Natural killer cell (primary cell): ENCODE results near the gene NRK. TPM values are rescaled to one million over a fixed set of nuclear protein-coding genes. Genes with fewer than 3 reads are reported as not detected.

Experiments used
- ATAC-seq, 3 donors: fragments of 150-1000 bp in 2 of 3; fragments of 200-7000 bp in 1 of 3; cut with Tn5 transposase; 1 replicate in 1 of 3; 2 replicates in 2 of 3; pipeline ENCODE4 v1.10.0; 2021; ENCODE audit warnings: mild to moderate bottlenecking in 2 of 3, moderate library complexity in 2 of 3
- DNase-seq, 2 donors: peaks; one replicate each; pipeline versions ENCODE4 v3.0.0 to v3.0.0-alpha.2; 2013 to 2021; ENCODE audit warnings: mixed read lengths in 1 of 2
- H3K27ac ChIP-seq: one replicate; pipeline ENCODE4 v1.5.1; 2013; ENCODE audit warnings: mild to moderate bottlenecking, low read length
- H3K27me3 ChIP-seq: one replicate; pipeline ENCODE4 v1.6.1; 2013; ENCODE audit warnings: low read length; ENCODE audit not compliant: control insufficient read depth, insufficient read depth
- H3K36me3 ChIP-seq: one replicate; pipeline ENCODE4 v1.6.1; 2013; ENCODE audit warnings: low read length; ENCODE audit not compliant: control insufficient read depth, insufficient read depth
- H3K4me1 ChIP-seq: one replicate; pipeline ENCODE4 v1.6.1; 2013; ENCODE audit warnings: low read length; ENCODE audit not compliant: control insufficient read depth, insufficient read depth
- H3K4me3 ChIP-seq: one replicate; pipeline ENCODE4 v1.5.1; 2013; ENCODE audit warnings: low read length
- H3K9me3 ChIP-seq: one replicate; pipeline ENCODE4 v1.6.1; 2013; ENCODE audit warnings: low read length; ENCODE audit not compliant: control insufficient read depth, insufficient read depth
- H3K27ac Mint-ChIP-seq, 2 donors: one replicate each; pipeline ENCODE4 v1.8.0; 2022; ENCODE audit warnings: mild to moderate bottlenecking in 2 of 2, mixed read lengths in 2 of 2, moderate library complexity in 1 of 2
- H3K27me3 Mint-ChIP-seq, 2 donors: one replicate each; pipeline ENCODE4 v1.8.0; 2022; ENCODE audit warnings: low read depth in 2 of 2, mixed read lengths in 2 of 2
- H3K36me3 Mint-ChIP-seq: one replicate; pipeline ENCODE4 v1.8.0; 2022; ENCODE audit warnings: mixed read lengths
- H3K4me1 Mint-ChIP-seq, 2 donors: one replicate each; pipeline ENCODE4 v1.8.0; 2022; ENCODE audit warnings: mixed read lengths in 2 of 2
- H3K4me3 Mint-ChIP-seq: one replicate; pipeline ENCODE4 v1.8.0; 2022; ENCODE audit warnings: mild to moderate bottlenecking, moderate library complexity, mixed read lengths
- H3K9me3 Mint-ChIP-seq, 2 donors: one replicate each; pipeline ENCODE4 v1.8.0; 2022; ENCODE audit warnings: mixed read lengths in 2 of 2
- CTCF ChIP-seq: fragments of 200-600 bp; IDR thresholded peaks from one replicate; pipeline ENCODE4 v1.8.0; 2022; ENCODE audit warnings: antibody characterized with exemption
- WGBS: methylation state at CpG from one replicate; pipeline ENCODE4 v1.1.7; 2013; ENCODE audit warnings: missing lambda C conversion rate; ENCODE audit not compliant: insufficient coverage; 5-methylcytosine and 5-hydroxymethylcytosine counted together
- intact Hi-C: fragments of 100-400 bp; cut with micrococcal nuclease; formaldehyde crosslinking; loops from one replicate; pipeline ENCODE4 v1.14.2; 2022
- total RNA-seq, 4 donors: library from RNA; stranded (reverse); fragments of 120-200 nt in 1 of 4; gene quantifications; one replicate each; pipeline versions ENCODE4 v1.2.3 to v1.2.4, GENCODE V29; 2013 to 2022

Gene NRK
- total RNA-seq, 3 donors from 2014 or later (not counting 1 experiment from before 2014, with no cell fraction given): not detected

- Mint-ChIP-seq H3K27ac (no peak overlapping the region), H3K27me3 (peaks cover 0 to 7% of the 10 kb centered on the region in 2 donors), H3K4me1 (no peaks in the 10 kb centered on the region), H3K9me3 (peaks cover 0 to 4% of the 10 kb centered on the region in 2 donors), H3K36me3 (no peaks in the 10 kb centered on the region), H3K4me3 (no peak overlapping the region)
- Histone ChIP-seq H3K36me3 (no peaks in the 10 kb centered on the region), H3K4me3 (no peak overlapping the region), H3K4me1 (no peaks in the 10 kb centered on the region), H3K27me3 (no peaks in the 10 kb centered on the region), H3K27ac (no peak overlapping the region), H3K9me3 (no peaks in the 10 kb centered on the region)
- WGBS: no CpG with 5 or more reads among the region's 1 CpG
- no peak for TF ChIP-seq CTCF
- intact Hi-C loops: no loop called here
- no peak for DNase-seq
- ATAC-seq: no peak
Measured at GRCh38 chrX:105869701-105870100, 47.4 kb downstream of the NRK start.

GRCh38 chrX:105870445-105870844 lies 48.1 kb downstream of the NRK start:
- no peak overlapping the region for H3K4me3 ChIP-seq
- intact Hi-C loops: no loop called here
- H3K36me3 Mint-ChIP-seq: no peaks in the 10 kb centered on the region
- H3K27ac ChIP-seq: no peak overlapping the region
- no peaks in the 10 kb centered on the region for H3K4me1 ChIP-seq
- H3K4me3 Mint-ChIP-seq: no peak overlapping the region
- ATAC-seq (no peak), DNase-seq (no peak)
- TF ChIP-seq CTCF: no peak
- H3K4me1 Mint-ChIP-seq: no peaks in the 10 kb centered on the region
- WGBS: no CpG with 5 or more reads among the region's 3 CpGs
- no peak overlapping the region for H3K27ac Mint-ChIP-seq
- no peaks in the 10 kb centered on the region for H3K36me3 ChIP-seq
- no peaks in the 10 kb centered on the region for H3K27me3 ChIP-seq
- H3K9me3 ChIP-seq: no peaks in the 10 kb centered on the region
- peaks cover 0 to 12% of the 10 kb centered on the region in 2 donors for H3K27me3 Mint-ChIP-seq
- peaks cover 3 to 4% of the 10 kb centered on the region in 2 donors for H3K9me3 Mint-ChIP-seq

- Mint-ChIP-seq H3K27me3 (peaks cover 0 to 17% of the 10 kb centered on the region in 2 donors), H3K27ac (no peak overlapping the region), H3K4me3 (no peak overlapping the region), H3K9me3 (peaks cover 3 to 4% of the 10 kb centered on the region in 2 donors), H3K36me3 (no peaks in the 10 kb centered on the region), H3K4me1 (no peaks in the 10 kb centered on the region)
- Histone ChIP-seq H3K4me1 (no peaks in the 10 kb centered on the region), H3K36me3 (no peaks in the 10 kb centered on the region), H3K27ac (no peak overlapping the region), H3K4me3 (no peak overlapping the region), H3K9me3 (no peaks in the 10 kb centered on the region), H3K27me3 (no peaks in the 10 kb centered on the region)
- 64% methylated on average over 6 of the region's 7 CpGs for WGBS
- intact Hi-C loops: no loop called here
- no peak for ATAC-seq
- DNase-seq: no peak
- no peak for TF ChIP-seq CTCF
Measured at GRCh38 chrX:105872941-105873340, 50.6 kb downstream of the NRK start.

GRCh38 chrX:105874790-105875189 lies 52.5 kb downstream of the NRK start:
- no peak overlapping the region for H3K27ac Mint-ChIP-seq
- H3K27me3 Mint-ChIP-seq: peaks cover 0 to 17% of the 10 kb centered on the region in 2 donors
- Histone ChIP-seq H3K9me3 (no peaks in the 10 kb centered on the region), H3K4me3 (no peak overlapping the region), H3K27ac (no peak overlapping the region), H3K4me1 (no peaks in the 10 kb centered on the region), H3K27me3 (no peaks in the 10 kb centered on the region), H3K36me3 (no peaks in the 10 kb centered on the region)
- TF ChIP-seq CTCF: no peak
- H3K36me3 Mint-ChIP-seq: no peaks in the 10 kb centered on the region
- no peak for DNase-seq
- intact Hi-C loops: no loop called here
- H3K9me3 Mint-ChIP-seq: peaks cover 3 to 7% of the 10 kb centered on the region in 2 donors
- H3K4me1 Mint-ChIP-seq: no peaks in the 10 kb centered on the region
- WGBS: no CpG with 5 or more reads among the region's 1 CpG
- no peak overlapping the region for H3K4me3 Mint-ChIP-seq
- no peak for ATAC-seq
